ENCODE measurements around the gene FRAS1.

The FRAS1 gene

DNA sequence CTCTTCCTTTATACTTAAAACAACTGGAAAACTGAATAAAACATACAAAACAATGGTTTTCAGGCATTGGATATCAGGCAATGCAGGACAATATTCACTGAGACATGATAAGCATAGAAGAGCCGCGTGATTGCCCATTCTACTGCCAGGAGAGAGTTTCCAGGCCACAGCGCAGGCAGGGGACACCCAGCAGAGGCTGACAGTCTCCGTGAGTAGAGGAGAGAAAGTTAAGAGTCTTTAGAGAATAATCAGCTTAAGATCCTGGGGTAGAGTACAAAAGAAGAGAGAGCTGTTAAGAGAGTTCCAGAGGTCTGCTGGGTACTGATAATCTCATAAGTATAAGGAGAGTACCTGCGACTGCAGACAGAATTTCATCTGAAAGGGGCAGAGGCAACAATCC lies 18.4 kb upstream of the FRAS1 start:
- H3K36me3 Mint-ChIP-seq, result no peaks in the 10 kb centered on the region
- H3K27me3 Mint-ChIP-seq, result no peaks in the 10 kb centered on the region
- peaks cover 3% of the 10 kb centered on the region for H3K9me3 Mint-ChIP-seq
- no peak overlapping the region for H3K27ac Mint-ChIP-seq
- no peak for ATAC-seq
- H3K4me3 Mint-ChIP-seq, result no peak overlapping the region
- no peaks in the 10 kb centered on the region for H3K4me1 Mint-ChIP-seq

DNA sequence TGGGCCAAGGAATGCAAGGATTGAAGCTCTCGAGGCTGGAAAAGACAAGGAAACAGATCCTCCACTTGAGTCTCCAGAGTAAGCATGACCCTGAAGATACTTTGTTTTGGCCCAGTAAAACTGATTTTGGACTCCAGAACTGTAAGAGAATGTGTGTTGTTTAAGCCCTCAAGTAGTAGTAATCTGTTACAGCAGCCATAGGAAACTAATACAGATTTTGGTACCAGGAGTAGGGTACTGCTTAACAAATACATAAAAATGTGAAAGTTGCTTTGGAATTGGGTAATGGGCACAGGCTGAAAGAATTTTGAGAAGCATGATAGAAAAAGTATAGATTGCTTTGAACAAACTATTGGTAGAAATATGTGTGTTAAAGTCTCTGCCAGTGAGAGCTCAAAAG lies 17.4 kb upstream of the FRAS1 start:
- Mint-ChIP-seq H3K27ac (no peak overlapping the region), H3K36me3 (no peaks in the 10 kb centered on the region), H3K4me1 (no peaks in the 10 kb centered on the region), H3K27me3 (no peaks in the 10 kb centered on the region), H3K9me3 (peaks cover 3% of the 10 kb centered on the region), H3K4me3 (no peak overlapping the region)
- no peak for ATAC-seq

DNA sequence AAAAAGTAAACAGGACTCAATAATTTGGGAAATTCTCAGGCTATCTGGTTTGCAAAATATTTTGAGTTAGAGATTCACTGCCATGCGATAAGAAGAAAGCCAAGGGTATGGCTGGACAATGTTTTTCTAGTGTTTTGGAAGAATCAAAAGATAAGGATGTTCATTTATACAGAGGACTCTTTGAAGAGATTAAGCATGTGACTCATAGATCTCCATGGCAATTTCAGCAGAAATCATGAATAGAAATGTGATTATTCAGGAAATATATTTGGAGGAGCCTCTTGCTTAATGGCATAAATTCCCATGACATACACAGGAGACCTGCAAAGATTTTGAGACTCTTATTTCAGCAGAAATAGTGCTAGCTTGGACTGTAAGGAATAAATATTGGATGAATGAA lies 16.7 kb upstream of the FRAS1 start:
- Mint-ChIP-seq H3K36me3 (no peaks in the 10 kb centered on the region), H3K27ac (no peak overlapping the region), H3K4me3 (no peak overlapping the region), H3K27me3 (no peaks in the 10 kb centered on the region), H3K9me3 (peaks cover 3% of the 10 kb centered on the region), H3K4me1 (no peaks in the 10 kb centered on the region)
- ATAC-seq, result no peak

DNA sequence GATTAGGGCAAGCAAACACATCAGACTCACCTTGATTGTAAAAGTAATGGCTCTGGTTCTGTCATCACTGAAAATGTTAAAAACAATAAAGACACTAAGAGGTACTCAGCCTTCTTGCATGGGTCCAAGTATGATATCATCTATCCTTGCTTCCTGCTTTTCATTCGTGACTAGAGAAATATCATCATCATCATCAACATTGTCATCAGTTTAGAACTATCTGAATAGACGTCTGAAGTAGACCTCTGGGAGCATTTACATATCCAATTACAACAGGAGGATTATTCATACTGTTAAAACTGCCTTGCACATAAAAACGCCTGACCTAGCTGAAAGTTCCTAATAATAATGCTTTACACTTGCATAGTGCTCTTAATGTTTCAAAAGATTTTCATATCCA lies 9.8 kb upstream of the FRAS1 start:
- Mint-ChIP-seq H3K4me3 (no peak overlapping the region), H3K9me3 (no peaks in the 10 kb centered on the region), H3K27ac (no peak overlapping the region), H3K4me1 (no peaks in the 10 kb centered on the region), H3K27me3 (peaks cover under 1% of the 10 kb centered on the region), H3K36me3 (no peaks in the 10 kb centered on the region)
- no peak for ATAC-seq

DNA sequence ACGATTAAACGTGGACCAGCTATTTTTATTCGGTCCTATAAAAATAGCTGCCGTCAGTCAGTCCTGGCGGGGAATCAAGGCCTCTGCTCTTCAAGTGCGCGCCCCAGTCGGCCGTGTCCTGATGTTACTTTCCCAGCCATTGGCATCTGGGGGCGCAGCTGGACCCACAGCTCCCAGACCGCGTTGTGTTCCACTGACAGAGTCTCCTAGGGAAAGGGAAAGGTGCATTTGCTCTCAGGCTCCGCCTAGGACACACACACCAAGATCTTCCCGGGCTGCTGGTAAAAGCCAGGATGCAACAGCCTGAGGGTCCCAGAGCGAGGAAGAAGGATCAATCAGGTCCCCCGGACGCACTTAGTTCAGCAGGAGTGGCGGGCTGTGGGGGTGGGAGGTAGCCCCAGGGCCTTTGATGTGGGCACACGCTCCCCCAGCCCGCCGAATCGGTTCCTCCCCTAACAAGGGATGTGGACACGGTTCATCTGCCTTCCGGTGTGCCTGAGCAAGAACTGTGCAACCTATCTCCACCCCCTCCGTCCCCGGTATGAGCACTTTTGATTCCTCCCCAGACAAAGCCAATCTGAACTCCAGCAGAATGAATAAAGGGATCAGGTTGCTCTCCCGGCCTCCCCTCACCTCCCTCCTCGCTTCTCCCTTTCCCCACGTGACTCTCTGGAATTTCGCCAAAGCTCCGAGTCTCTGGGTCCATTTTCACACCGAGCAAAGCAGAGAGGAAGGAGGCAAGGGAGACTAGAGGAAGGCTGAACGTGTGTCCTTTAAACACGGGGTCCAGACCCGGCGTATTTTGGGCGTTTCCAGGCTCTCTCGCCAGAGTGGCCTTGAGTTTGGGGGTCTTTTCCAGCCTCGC lies 626 bp upstream of the FRAS1 start:
- Mint-ChIP-seq H3K9me3 (no peaks in the 10 kb centered on the region), H3K4me3 (peak overlapping the region; percentile 97), H3K27ac (no peak overlapping the region), H3K4me1 (peaks cover 35% of the 10 kb centered on the region), H3K36me3 (no peaks in the 10 kb centered on the region), H3K27me3 (peaks cover 46% of the 10 kb centered on the region)
- peak; percentile 86 for ATAC-seq

DNA sequence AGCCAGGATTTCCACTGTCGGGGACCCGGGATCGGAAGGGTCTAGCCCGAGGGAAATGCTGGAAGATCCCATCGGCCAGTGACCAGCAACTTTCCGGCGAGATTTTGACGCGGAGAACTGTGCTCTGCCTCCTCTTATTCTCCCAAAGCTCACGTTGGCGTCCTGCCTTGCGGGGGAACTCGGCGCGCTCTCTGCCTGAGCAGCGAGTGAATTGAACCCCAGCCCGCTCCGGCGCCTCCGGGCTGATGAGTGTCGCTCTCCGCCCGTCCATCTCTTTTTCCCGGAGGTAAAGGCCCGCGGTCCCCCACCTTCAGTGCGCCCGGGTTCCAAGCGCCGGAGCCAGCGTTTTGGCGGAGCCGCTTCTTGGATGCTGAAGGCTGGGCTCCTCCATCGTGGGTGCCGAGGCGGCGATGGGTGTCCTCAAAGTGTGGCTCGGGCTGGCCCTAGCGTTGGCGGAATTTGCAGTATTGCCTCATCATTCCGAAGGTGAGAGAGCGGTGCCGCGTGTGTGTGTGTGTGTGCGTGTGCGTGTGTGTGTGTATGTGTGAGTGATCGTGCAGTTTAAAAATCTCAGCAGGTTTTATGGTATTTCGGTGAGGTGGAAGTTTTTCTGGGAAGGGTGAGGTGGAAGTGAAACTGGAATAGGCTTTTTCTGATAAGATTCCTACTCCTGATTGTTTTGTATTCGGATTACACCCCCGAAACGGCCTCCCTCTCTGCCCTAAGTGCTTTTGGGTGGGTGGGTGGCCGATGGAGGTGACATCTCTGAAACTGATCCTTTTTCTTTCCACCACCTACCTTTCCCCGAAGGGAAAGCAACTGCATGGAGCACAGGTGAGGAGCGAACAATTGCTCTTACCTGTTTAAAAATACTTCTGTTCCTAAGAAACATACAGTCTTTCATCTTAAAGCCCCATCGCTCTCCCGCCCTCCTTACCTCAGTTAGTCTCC lies 752 bp downstream of the FRAS1 start:
- H3K27ac Mint-ChIP-seq, result no peak overlapping the region
- peaks cover 40% of the 10 kb centered on the region for H3K27me3 Mint-ChIP-seq
- H3K4me1 Mint-ChIP-seq, result peaks cover 35% of the 10 kb centered on the region
- H3K4me3 Mint-ChIP-seq, result peak overlapping the region; percentile 97
- no peaks in the 10 kb centered on the region for H3K9me3 Mint-ChIP-seq
- no peak for ATAC-seq
- no peaks in the 10 kb centered on the region for H3K36me3 Mint-ChIP-seq

DNA sequence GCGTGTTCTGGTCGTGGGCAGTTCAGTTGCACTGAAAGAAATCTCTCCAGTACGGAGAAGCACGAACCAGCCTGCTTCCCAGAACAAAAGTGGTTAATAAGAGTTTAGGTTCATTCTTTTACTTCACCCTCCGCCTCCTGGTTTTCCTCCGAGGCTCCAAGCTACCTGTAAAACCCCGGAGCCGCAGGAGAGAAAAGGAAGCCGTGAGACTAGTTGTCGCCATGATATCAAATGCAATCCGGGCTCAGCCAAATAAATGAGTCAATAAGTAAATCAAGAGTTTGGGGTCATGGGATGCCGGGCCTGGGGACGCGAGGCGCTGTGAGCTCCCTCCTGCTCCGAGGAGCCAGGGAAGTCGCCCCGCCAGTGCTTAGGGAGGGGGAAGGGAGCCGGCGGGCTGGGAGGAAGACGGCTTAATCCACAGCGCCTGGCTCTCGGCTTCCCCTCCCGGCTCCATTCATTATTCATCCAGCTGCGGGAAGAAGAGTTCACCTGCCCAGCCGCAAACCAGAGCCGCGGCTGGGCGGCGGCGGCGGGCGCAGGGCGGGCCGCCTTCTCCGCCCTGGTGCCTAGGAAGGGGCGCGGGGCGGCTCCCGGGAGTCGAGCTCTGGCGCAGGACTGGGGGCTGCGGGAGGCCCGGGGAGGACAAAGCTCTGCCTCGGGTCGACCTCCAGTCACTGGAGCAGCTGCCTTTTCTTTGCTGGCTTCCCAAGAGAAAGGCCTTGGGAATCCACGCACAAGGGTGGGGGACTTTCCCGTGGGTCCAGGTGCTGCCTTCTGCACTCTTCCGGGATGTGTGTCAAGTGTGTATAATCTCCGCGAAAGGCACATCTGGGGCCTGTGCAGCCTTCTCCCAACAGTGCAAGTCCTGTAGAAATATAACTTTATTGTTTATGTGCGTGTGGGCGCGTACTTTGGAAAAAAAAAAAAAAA lies 1.7 kb downstream of the FRAS1 start:
- Mint-ChIP-seq H3K9me3 (no peaks in the 10 kb centered on the region), H3K36me3 (no peaks in the 10 kb centered on the region), H3K27ac (no peak overlapping the region), H3K4me1 (peaks cover 35% of the 10 kb centered on the region), H3K27me3 (peaks cover 40% of the 10 kb centered on the region), H3K4me3 (peak overlapping the region; percentile 97)
- ATAC-seq, result no peak

DNA sequence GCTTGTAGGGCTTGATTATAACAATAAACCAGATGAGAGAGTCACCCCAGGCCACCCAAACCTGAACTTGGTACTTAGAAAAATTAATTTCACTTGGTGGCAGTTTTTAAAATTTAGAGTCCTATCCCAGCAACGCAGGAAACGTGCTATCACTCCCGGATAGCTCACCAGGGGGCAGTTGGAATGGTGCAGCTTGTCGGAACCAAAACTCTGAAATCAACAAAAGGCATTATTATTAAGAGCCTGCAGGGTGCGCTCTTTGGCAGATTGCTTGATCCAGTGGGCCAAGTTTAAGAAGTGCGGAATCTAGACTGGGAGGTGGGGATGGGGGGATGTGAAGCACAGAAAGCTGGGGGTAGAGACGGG lies 2.4 kb downstream of the FRAS1 start:
- Mint-ChIP-seq H3K4me3 (peak overlapping the region; percentile 97), H3K27ac (no peak overlapping the region), H3K27me3 (peaks cover 40% of the 10 kb centered on the region), H3K9me3 (no peaks in the 10 kb centered on the region), H3K36me3 (no peaks in the 10 kb centered on the region), H3K4me1 (peaks cover 35% of the 10 kb centered on the region)
- no peak for ATAC-seq

DNA sequence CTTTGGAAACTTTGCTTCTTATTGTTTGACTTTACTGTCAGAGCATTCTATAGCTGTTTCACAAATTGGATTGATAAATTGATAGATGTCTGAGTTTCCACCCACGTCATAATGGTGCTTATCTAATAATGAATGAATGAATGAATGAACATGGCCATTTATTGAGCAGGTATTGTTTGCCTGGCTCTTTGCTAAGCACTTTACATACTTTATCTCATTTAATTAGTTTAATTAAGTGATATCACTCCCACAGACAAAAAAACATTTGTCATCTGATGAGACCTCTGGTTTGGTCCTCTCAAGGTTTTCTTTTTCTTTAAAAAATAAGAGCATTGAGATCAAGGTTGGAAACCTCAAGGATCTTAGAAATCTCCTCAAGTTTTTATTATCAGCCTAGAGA lies 2.8 kb downstream of the FRAS1 start:
- H3K27me3 Mint-ChIP-seq, result peaks cover 40% of the 10 kb centered on the region
- no peak overlapping the region for H3K27ac Mint-ChIP-seq
- H3K4me3 Mint-ChIP-seq, result no peak overlapping the region
- H3K36me3 Mint-ChIP-seq, result no peaks in the 10 kb centered on the region
- H3K4me1 Mint-ChIP-seq, result peaks cover 35% of the 10 kb centered on the region
- no peak for ATAC-seq
- H3K9me3 Mint-ChIP-seq, result no peaks in the 10 kb centered on the region

DNA sequence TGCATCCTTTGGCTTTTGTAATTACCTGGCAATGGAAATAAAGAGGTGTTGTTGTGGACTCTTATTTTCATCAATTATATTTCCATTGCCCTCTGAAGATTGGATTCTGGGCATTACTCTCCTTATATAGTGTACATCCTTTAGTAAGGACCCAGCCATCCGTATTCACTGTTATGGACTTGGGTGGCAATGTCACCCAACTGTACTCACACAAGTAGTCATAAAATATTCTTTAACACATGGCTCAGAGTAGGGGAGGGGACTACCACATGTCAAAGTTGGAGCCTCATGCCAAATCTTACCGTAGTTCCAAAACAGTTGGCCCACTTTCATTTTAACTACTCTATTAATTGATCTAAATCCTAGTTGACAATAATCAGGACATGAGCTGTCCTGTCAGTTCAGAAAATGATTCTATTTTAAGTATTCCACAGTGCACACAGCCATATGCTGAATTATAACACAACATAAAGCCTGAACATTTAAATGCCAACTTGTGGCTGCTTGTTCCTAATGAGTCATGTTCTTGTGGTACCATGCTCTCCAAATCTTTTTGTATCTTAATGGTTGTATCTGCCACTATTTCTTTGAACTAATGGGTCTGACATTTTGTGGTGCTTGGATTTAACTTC lies 4.9 kb downstream of the FRAS1 start:
- H3K9me3 Mint-ChIP-seq, result no peaks in the 10 kb centered on the region
- H3K27me3 Mint-ChIP-seq, result peaks cover 28% of the 10 kb centered on the region
- H3K4me3 Mint-ChIP-seq, result no peak overlapping the region
- H3K4me1 Mint-ChIP-seq, result peaks cover 24% of the 10 kb centered on the region
- no peak overlapping the region for H3K27ac Mint-ChIP-seq
- no peaks in the 10 kb centered on the region for H3K36me3 Mint-ChIP-seq
- no peak for ATAC-seq

DNA sequence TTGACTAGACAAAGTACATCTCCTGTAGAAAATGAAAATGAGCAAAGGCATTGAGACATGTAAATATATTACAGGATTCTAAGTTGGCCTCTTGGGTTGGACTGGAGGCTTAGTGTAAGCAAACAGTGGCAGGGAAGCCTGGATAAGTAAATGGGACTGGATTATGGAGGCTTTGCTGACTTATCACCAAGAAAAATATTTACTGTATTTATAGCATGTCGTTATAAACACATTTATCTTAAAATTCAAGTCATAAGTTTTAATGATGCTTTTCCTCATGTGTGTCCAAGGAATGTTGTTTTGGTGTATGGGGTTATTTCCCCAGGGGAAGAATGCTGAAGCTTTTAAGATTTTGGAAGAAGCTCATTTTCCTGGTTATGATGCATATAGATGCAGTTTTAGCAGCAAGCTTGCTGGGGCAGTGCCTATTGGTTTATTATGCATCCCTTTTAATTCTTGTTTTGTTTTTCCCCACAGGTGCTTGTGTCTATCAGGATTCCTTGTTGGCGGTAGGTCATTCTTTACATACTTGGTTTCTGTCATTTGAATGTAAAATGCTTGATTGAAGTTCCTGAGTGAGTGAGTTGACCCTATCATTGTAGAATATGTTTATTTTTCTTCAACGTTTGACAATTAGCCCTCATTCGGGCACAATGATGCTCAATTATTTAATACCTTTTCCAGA lies 8.5 kb downstream of the FRAS1 start:
- Mint-ChIP-seq H3K27ac (no peak overlapping the region), H3K4me3 (no peak overlapping the region), H3K4me1 (no peaks in the 10 kb centered on the region), H3K36me3 (no peaks in the 10 kb centered on the region), H3K9me3 (no peaks in the 10 kb centered on the region), H3K27me3 (peaks cover 11% of the 10 kb centered on the region)
- ATAC-seq, result no peak

DNA sequence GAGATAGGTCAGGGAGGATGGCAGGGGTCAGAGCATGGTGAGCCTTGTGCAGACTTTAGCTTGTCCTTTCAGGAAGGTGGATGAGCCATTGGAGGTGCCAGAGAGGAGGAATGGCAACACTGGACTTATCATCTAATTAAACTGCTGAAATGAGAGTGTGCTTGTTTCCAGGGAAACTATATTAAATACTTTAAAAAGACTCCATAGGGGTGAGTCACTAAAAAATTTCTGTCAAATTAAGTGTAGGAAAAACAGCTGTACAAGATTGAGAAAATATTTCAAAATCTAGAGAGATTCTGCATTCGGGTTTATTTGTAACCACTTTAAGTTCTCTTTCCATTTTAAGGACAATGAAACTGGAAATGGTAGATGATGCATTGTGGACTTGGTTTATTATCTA lies 11.4 kb downstream of the FRAS1 start:
- no peak for ATAC-seq
- H3K9me3 Mint-ChIP-seq, result no peaks in the 10 kb centered on the region
- no peak overlapping the region for H3K27ac Mint-ChIP-seq
- no peaks in the 10 kb centered on the region for H3K36me3 Mint-ChIP-seq
- H3K4me1 Mint-ChIP-seq, result no peaks in the 10 kb centered on the region
- peaks cover 19% of the 10 kb centered on the region for H3K27me3 Mint-ChIP-seq
- no peak overlapping the region for H3K4me3 Mint-ChIP-seq

DNA sequence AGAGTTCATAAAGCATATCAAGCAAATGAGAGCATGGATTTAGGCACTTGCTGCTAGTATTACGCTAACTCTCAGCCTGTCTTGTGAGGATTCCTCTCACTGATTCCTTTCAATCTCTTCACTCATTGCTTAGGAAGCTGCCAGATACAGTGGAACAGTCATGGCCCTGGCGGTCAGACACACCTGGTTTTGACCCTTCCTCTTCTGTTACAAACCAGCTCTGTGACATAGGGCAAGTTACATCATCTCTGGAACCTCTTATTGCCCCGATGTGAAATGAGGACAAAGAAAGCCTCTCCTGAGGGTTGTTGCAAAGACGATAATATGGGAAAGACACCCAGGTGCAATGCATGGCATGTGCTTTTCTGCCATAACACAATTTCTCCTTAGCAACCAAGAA lies 12.2 kb downstream of the FRAS1 start:
- Mint-ChIP-seq H3K4me3 (no peak overlapping the region), H3K27me3 (peaks cover 24% of the 10 kb centered on the region), H3K9me3 (no peaks in the 10 kb centered on the region), H3K27ac (no peak overlapping the region), H3K36me3 (no peaks in the 10 kb centered on the region), H3K4me1 (no peaks in the 10 kb centered on the region)
- ATAC-seq, result no peak

DNA sequence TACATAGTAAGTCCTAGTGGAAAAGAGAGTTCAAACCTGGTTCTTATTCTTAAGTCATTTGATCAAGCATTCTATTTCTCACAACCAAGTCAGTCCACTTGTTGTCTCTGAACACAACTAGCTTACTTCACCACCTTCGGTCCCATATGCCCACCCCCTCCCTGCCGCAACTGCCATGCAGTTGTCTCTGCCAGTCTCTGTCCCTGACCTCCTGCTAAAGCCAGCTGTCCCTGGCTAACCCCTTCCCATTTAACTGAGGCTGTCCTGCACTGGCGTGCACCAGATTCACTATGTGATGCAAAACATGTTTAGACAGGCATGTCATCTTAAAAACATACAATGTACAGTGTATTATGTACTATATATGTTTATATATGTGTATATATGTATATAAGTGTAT lies 12.7 kb downstream of the FRAS1 start:
- Mint-ChIP-seq H3K9me3 (no peaks in the 10 kb centered on the region), H3K27ac (no peak overlapping the region), H3K27me3 (peaks cover 29% of the 10 kb centered on the region), H3K36me3 (no peaks in the 10 kb centered on the region), H3K4me3 (no peak overlapping the region), H3K4me1 (no peaks in the 10 kb centered on the region)
- ATAC-seq, result no peak

All from stimulated activated memory B cell treated with anti-CD40 and anti-IgM and Interleukin-4, amounts not matched to agents 10 μg/mL and 1 μg/mL and 100 μg/mL, for 72 hours (primary cell).